Measurements from ENCODE around the gene TEX51.

Gene TEX51

GRCh38 chr2:126943612-126944348, 45.1 kb downstream of the TEX51 start:
- no peaks in the 10 kb centered on the region for H3K4me1 ChIP-seq (ENCODE audit: low read length)
- no peak overlapping the region for H3K9ac ChIP-seq (ENCODE audit: low read length)
- TF ChIP-seq CTCF (IDR thresholded peaks at IDR 0.05; ENCODE audit: low read depth, low read length) (no peak), EZH2phosphoT487 (IDR thresholded peaks at IDR 0.05; ENCODE audit: low read depth) (no peak)
- no peaks in the 10 kb centered on the region for H3K36me3 ChIP-seq (replicated peaks; ENCODE audit: low read depth, low read length)
- H3K27ac ChIP-seq (ENCODE audit: low read length), result no peak overlapping the region
- H3K27me3 ChIP-seq (ENCODE audit: low read depth, low read length), result peaks cover 4% of the 10 kb centered on the region; the same call in 1 of the 2 replicates
- no peaks in the 10 kb centered on the region for H4K20me1 ChIP-seq (ENCODE audit: insufficient read depth, low read length)
- H3K4me2 ChIP-seq (ENCODE audit: low read length), result no peak overlapping the region
- no peak overlapping the region for H2AFZ ChIP-seq (ENCODE audit: low read depth, low read length)
- H3K4me3 ChIP-seq (ENCODE audit: low read length), result no peak overlapping the region
- no peaks in the 10 kb centered on the region for H3K79me2 ChIP-seq (ENCODE audit: low read length)
- H3K9me3 ChIP-seq (ENCODE audit: insufficient read depth, low read length), result peaks cover 5% of the 10 kb centered on the region; the same call in 1 of the 2 replicates

- no peak for TF ChIP-seq EZH2phosphoT487 (IDR thresholded peaks at IDR 0.05; ENCODE audit: low read depth)
- no peak for TF ChIP-seq CTCF (IDR thresholded peaks at IDR 0.05; ENCODE audit: low read depth, low read length)
- Histone ChIP-seq H3K4me1 (ENCODE audit: low read length) (no peaks in the 10 kb centered on the region), H3K36me3 (replicated peaks; ENCODE audit: low read depth, low read length) (no peaks in the 10 kb centered on the region), H3K4me3 (ENCODE audit: low read length) (no peak overlapping the region), H3K9me3 (ENCODE audit: insufficient read depth, low read length) (peaks cover 5% of the 10 kb centered on the region; the same call in 1 of the 2 replicates), H3K9ac (ENCODE audit: low read length) (no peak overlapping the region), H3K27ac (ENCODE audit: low read length) (no peak overlapping the region), H3K79me2 (ENCODE audit: low read length) (no peaks in the 10 kb centered on the region), H2AFZ (ENCODE audit: low read depth, low read length) (no peak overlapping the region), H4K20me1 (ENCODE audit: insufficient read depth, low read length) (no peaks in the 10 kb centered on the region), H3K4me2 (ENCODE audit: low read length) (no peak overlapping the region), H3K27me3 (ENCODE audit: low read depth, low read length) (no peaks in the 10 kb centered on the region)
These were observed 46.4 kb downstream of the TEX51 start for GRCh38 chr2:126945118-126945517.

GRCh38 chr2:126946318-126947102, 47.8 kb downstream of the TEX51 start:
- Histone ChIP-seq H3K4me1 (ENCODE audit: low read length) (no peaks in the 10 kb centered on the region), H3K36me3 (replicated peaks; ENCODE audit: low read depth, low read length) (no peaks in the 10 kb centered on the region), H2AFZ (ENCODE audit: low read depth, low read length) (no peak overlapping the region), H3K79me2 (ENCODE audit: low read length) (no peaks in the 10 kb centered on the region), H3K27me3 (ENCODE audit: low read depth, low read length) (no peaks in the 10 kb centered on the region), H3K4me2 (ENCODE audit: low read length) (no peak overlapping the region), H3K9me3 (ENCODE audit: insufficient read depth, low read length) (peaks cover 5% of the 10 kb centered on the region; the same call in 1 of the 2 replicates), H3K27ac (ENCODE audit: low read length) (no peak overlapping the region), H4K20me1 (ENCODE audit: insufficient read depth, low read length) (no peaks in the 10 kb centered on the region), H3K9ac (ENCODE audit: low read length) (no peak overlapping the region), H3K4me3 (ENCODE audit: low read length) (no peak overlapping the region)
- TF ChIP-seq CTCF (IDR thresholded peaks at IDR 0.05; ENCODE audit: low read depth, low read length) (no peak), EZH2phosphoT487 (IDR thresholded peaks at IDR 0.05; ENCODE audit: low read depth) (no peak)

- no peaks in the 10 kb centered on the region for H3K4me1 ChIP-seq (ENCODE audit: low read length)
- no peak overlapping the region for H3K4me2 ChIP-seq (ENCODE audit: low read length)
- no peaks in the 10 kb centered on the region for H4K20me1 ChIP-seq (ENCODE audit: insufficient read depth, low read length)
- H3K9me3 ChIP-seq (ENCODE audit: insufficient read depth, low read length), result peaks cover 5% of the 10 kb centered on the region; the same call in 1 of the 2 replicates
- H3K36me3 ChIP-seq (replicated peaks; ENCODE audit: low read depth, low read length), result no peaks in the 10 kb centered on the region
- no peak overlapping the region for H3K9ac ChIP-seq (ENCODE audit: low read length)
- no peak overlapping the region for H2AFZ ChIP-seq (ENCODE audit: low read depth, low read length)
- no peaks in the 10 kb centered on the region for H3K79me2 ChIP-seq (ENCODE audit: low read length)
- H3K4me3 ChIP-seq (ENCODE audit: low read length), result no peak overlapping the region
- H3K27me3 ChIP-seq (ENCODE audit: low read depth, low read length), result no peaks in the 10 kb centered on the region
- TF ChIP-seq CTCF (IDR thresholded peaks at IDR 0.05; ENCODE audit: low read depth, low read length) (no peak), EZH2phosphoT487 (IDR thresholded peaks at IDR 0.05; ENCODE audit: low read depth) (no peak)
- H3K27ac ChIP-seq (ENCODE audit: low read length), result no peak overlapping the region
These were observed 48.4 kb downstream of the TEX51 start for GRCh38 chr2:126947103-126947429.

Data from OCI-LY3 (cell line).